H1 (cell line): ENCODE measurements around the gene ZCCHC18. TPM values are rescaled to one million over a fixed set of nuclear protein-coding genes. Genes with fewer than 3 reads are reported as not detected.
A peak's percentile ranks its signal among the peaks of the same experiment; 100 is the strongest.

ENCODE experiments used
- CTCF ChIA-PET: fragments of 300-600 bp; sonication (Branson Sonifier 250); formaldehyde crosslinking; loops from one replicate; lab custom pipeline; 2021; ENCODE audit not compliant: partially characterized antibody; lab: Charles Lee
- POLR2A ChIA-PET: fragments of 300-600 bp; sonication (Branson Sonifier 250); formaldehyde crosslinking; loops from one replicate; lab custom pipeline; 2021; ENCODE audit warnings: inconsistent platforms; ENCODE audit not compliant: partially characterized antibody; lab: Charles Lee
- DNase-seq, 2 experiments: peaks; one replicate each; pipeline versions ENCODE4 v3.0.0 to v3.0.0-alpha.2; 2010 to 2022; ENCODE audit warnings: low spot score in 2 of 2, low read depth in 1 of 2, mixed read lengths in 1 of 2
- FAIRE-seq: peaks from 2 replicates; lab custom pipeline; 2011; peaks lifted over from hg19 to GRCh38; lab: Jason Lieb, UNC
- H2AFZ ChIP-seq: 2 replicates; pipeline ENCODE4 v1.8.1; 2012; ENCODE audit warnings: low read length, inconsistent platforms
- H2AK5ac ChIP-seq: 2 replicates; pipeline ENCODE4 v1.6.1; 2013; ENCODE audit warnings: low read depth, low read length
- H2BK120ac ChIP-seq: replicated peaks from 2 replicates; pipeline ENCODE3; 2013; ENCODE audit warnings: low read depth, low read length, inconsistent platforms
- H2BK12ac ChIP-seq: 2 replicates; pipeline ENCODE4 v1.6.1; 2013; ENCODE audit warnings: low read depth, low read length
- H2BK15ac ChIP-seq: 2 replicates; pipeline ENCODE4 v1.6.1; 2013; ENCODE audit warnings: low read length
- H2BK20ac ChIP-seq: 2 replicates; pipeline ENCODE4 v1.6.1; 2013; ENCODE audit warnings: low read length
- H2BK5ac ChIP-seq: 2 replicates; pipeline ENCODE4 v1.6.1; 2013; ENCODE audit warnings: low read depth, low read length
- H3K14ac ChIP-seq: 2 replicates; pipeline ENCODE4 v1.6.1; 2013; ENCODE audit warnings: inconsistent platforms; ENCODE audit not compliant: insufficient read length
- H3K18ac ChIP-seq: 2 replicates; pipeline ENCODE4 v1.6.1; 2013; ENCODE audit warnings: low read length; ENCODE audit errors: extremely low read depth
- H3K23ac ChIP-seq: 2 replicates; pipeline ENCODE4 v1.6.1; 2013; ENCODE audit warnings: inconsistent platforms; ENCODE audit not compliant: insufficient read length
- H3K23me2 ChIP-seq: 2 replicates; pipeline ENCODE4 v1.6.1; 2013; ENCODE audit warnings: low read depth, low read length
- H3K27ac ChIP-seq: 2 replicates; pipeline ENCODE4 v1.6.1; 2011; ENCODE audit warnings: low read depth, low read length, inconsistent platforms
- H3K27me3 ChIP-seq, 4 experiments: replicated peaks in 1 of 4; 1 replicate in 1 of 4; 2 replicates in 3 of 4; pipeline versions ENCODE4 v1.6.1 to v1.8.1; 2011 to 2013; ENCODE audit warnings: low read length in 3 of 4, mild to moderate bottlenecking in 3 of 4, inconsistent platforms in 2 of 4, mixed read lengths in 2 of 4, moderate library complexity in 1 of 4; ENCODE audit not compliant: control insufficient read depth in 3 of 4, insufficient read depth in 3 of 4; ENCODE audit errors: extremely low read depth in 1 of 4
- H3K36me3 ChIP-seq, 4 experiments: 2 replicates each; pipeline versions ENCODE4 v1.6.1 to v1.8.1; 2011 to 2013; ENCODE audit warnings: mild to moderate bottlenecking in 4 of 4, low read length in 3 of 4, moderate library complexity in 2 of 4, control low read depth in 1 of 4, inconsistent platforms in 1 of 4; ENCODE audit not compliant: insufficient read depth in 4 of 4, control insufficient read depth in 2 of 4
- H3K4ac ChIP-seq: replicated peaks from 2 replicates; pipeline ENCODE3; 2013; ENCODE audit warnings: low read length, low read depth, mixed read lengths, inconsistent platforms; ENCODE audit not compliant: insufficient read length
- H3K4me1 ChIP-seq, 4 experiments: replicated peaks in 1 of 4; 1 replicate in 1 of 4; 2 replicates in 3 of 4; pipeline versions ENCODE4 v1.6.1 to v1.8.1; 2011 to 2013; ENCODE audit warnings: low read length in 3 of 4, inconsistent platforms in 2 of 4, mixed read lengths in 1 of 4; ENCODE audit not compliant: insufficient read depth in 4 of 4, control insufficient read depth in 3 of 4
- H3K4me2 ChIP-seq, 2 experiments: 2 replicates each; pipeline versions ENCODE4 v1.6.1 to v1.8.1; 2011 to 2013; ENCODE audit warnings: low read depth in 2 of 2, low read length in 2 of 2, control low read depth in 1 of 2, inconsistent platforms in 1 of 2, mild to moderate bottlenecking in 1 of 2; ENCODE audit not compliant: insufficient read depth in 1 of 2
- H3K4me3 ChIP-seq, 4 experiments: fragments of 200-600, 300-600 bp in 1 of 4; sonication (generic), shearing (Covaris generic), sonication (Bioruptor Twin) in 1 of 4; 2 replicates each; pipeline versions ENCODE4 v1.5.1 to v1.8.1; 2011 to 2016; ENCODE audit warnings: low read length in 4 of 4, low read depth in 3 of 4, control low read depth in 2 of 4, inconsistent platforms in 2 of 4, mild to moderate bottlenecking in 2 of 4, mixed read lengths in 1 of 4, moderate library complexity in 1 of 4; ENCODE audit not compliant: insufficient read depth in 2 of 4; ENCODE audit errors: extremely low read depth in 1 of 4
- H3K56ac ChIP-seq: replicated peaks from 2 replicates; pipeline ENCODE3; 2013; ENCODE audit warnings: low read depth, mild to moderate bottlenecking, mixed read lengths, low read length, inconsistent platforms; ENCODE audit not compliant: insufficient read length
- H3K79me1 ChIP-seq: 2 replicates; pipeline ENCODE4 v1.6.1; 2013; ENCODE audit warnings: low read depth, low read length, control low read depth
- H3K79me2 ChIP-seq, 2 experiments: 2 replicates each; pipeline versions ENCODE4 v1.6.1 to v1.8.1; 2012 to 2013; ENCODE audit warnings: low read length in 2 of 2, mild to moderate bottlenecking in 2 of 2, inconsistent platforms in 1 of 2; ENCODE audit not compliant: insufficient read depth in 2 of 2, control insufficient read depth in 1 of 2
- H3K9ac ChIP-seq, 4 experiments: replicated peaks in 1 of 4; 1 replicate in 1 of 4; 2 replicates in 3 of 4; pipeline versions ENCODE4 v1.6.1 to v1.8.1; 2011 to 2013; ENCODE audit warnings: low read depth in 3 of 4, low read length in 3 of 4, control low read depth in 2 of 4, mild to moderate bottlenecking in 2 of 4, moderate library complexity in 2 of 4, inconsistent platforms in 1 of 4; ENCODE audit errors: extremely low read depth in 1 of 4
- H3K9me3 ChIP-seq, 2 experiments: 2 replicates each; pipeline versions ENCODE4 v1.6.1 to v1.8.1; 2012 to 2013; ENCODE audit warnings: mild to moderate bottlenecking in 2 of 2, moderate library complexity in 2 of 2, control low read depth in 1 of 2, inconsistent platforms in 1 of 2, low read depth in 1 of 2, low read length in 1 of 2, mixed read lengths in 1 of 2; ENCODE audit not compliant: insufficient read depth in 2 of 2
- H4K20me1 ChIP-seq, 2 experiments: replicated peaks in 1 of 2; 2 replicates each; pipeline versions ENCODE3 to v1.8.1; 2011 to 2013; ENCODE audit warnings: inconsistent platforms in 2 of 2, low read length in 2 of 2, mild to moderate bottlenecking in 1 of 2; ENCODE audit not compliant: insufficient read depth in 2 of 2, control insufficient read depth in 1 of 2
- H4K5ac ChIP-seq: 2 replicates; pipeline ENCODE4 v1.6.1; 2013; ENCODE audit warnings: low read length, low read depth, mixed read lengths, inconsistent platforms; ENCODE audit not compliant: insufficient read length
- H4K8ac ChIP-seq: 2 replicates; pipeline ENCODE4 v1.8.0; 2013; ENCODE audit warnings: mild to moderate bottlenecking, moderate library complexity, low read length, inconsistent platforms; ENCODE audit not compliant: insufficient read depth; ENCODE audit errors: extremely low read depth
- H4K91ac ChIP-seq: replicated peaks from 2 replicates; pipeline ENCODE3; 2013; ENCODE audit warnings: low read length, mixed read lengths, inconsistent platforms; ENCODE audit not compliant: insufficient read length
- SP1 ChIP-seq: IDR thresholded peaks from 2 replicates; pipeline ENCODE4 v1.6.1; 2011; ENCODE audit warnings: low read depth, low read length
- TAF1 ChIP-seq: IDR thresholded peaks from 2 replicates; pipeline ENCODE4 v1.6.1; 2011; ENCODE audit warnings: mild to moderate bottlenecking, low read depth, low read length
- WGBS, 2 experiments: shearing (Covaris generic) in 1 of 2; methylation state at CpG; one replicate each; pipeline versions ENCODE4 v1.1.6 to v1.1.7; 2013 to 2015; ENCODE audit warnings: low lambda C conversion rate in 2 of 2, mixed read lengths in 2 of 2, inconsistent platforms in 1 of 2, low coverage in 1 of 2, missing lambda C conversion rate in 1 of 2; ENCODE audit not compliant: insufficient replicate concordance in 2 of 2, insufficient coverage in 1 of 2, insufficient read length in 1 of 2; ENCODE audit errors: extremely low coverage in 1 of 2, missing lambda C conversion rate in 1 of 2; 5-methylcytosine and 5-hydroxymethylcytosine counted together
- polyA plus RNA-seq, 7 experiments: library from polyadenylated mRNA; depleted of rRNA in 3 of 7; stranded (reverse) in 5 of 7; unstranded in 2 of 7; fragments of >200 nt in 5 of 7; fragments of 200-250 nt in 2 of 7; gene quantifications; 1 replicate in 5 of 7; 2 replicates in 1 of 7; 4 replicates in 1 of 7; pipeline versions ENCODE4 v1.2.1 to v1.2.3, GENCODE V29; 2011 to 2013; ENCODE audit warnings: missing spikeins in 2 of 7, mixed read lengths in 2 of 7
- total RNA-seq: library from RNA; stranded (reverse); fragmentation: NEBNext Ultra II Directional; extraction: Animal tissue kit (Norgen Biotek cat#: 25700); gene quantifications from 2 replicates; pipeline ENCODE4 v1.2.1, GENCODE V29; 2021

Gene ZCCHC18
- total and polyA plus RNA-seq, 2 of the 8 experiments (the other 6 are each of a cell fraction or from before 2014, with no cell fraction given) = 3.7 to 8.8 TPM

DNA sequence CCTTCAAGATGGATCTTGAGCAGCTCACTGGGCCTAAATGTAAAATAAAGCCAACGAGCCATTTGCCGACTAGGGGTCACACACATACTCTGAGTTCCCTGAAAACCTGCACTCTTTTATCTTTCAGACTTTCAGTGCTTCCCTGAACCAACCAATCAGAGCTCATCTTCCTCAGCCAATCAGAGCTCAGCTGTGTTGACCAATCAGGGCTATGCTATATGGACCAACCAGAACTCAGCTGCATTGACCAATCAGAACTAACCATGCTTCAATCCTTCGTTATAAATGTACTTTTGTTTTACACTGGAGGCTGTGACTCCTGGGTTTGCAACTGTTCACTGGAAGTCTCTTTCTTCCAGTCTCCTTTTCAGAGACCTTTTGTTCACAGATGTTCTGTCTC is 25.2 kb downstream of the ZCCHC18 start:
- FAIRE-seq (peak; percentile 50), DNase-seq (no peak)
- Histone ChIP-seq H3K4me1 (no peaks in the 10 kb centered on the region), H3K27ac (no peak overlapping the region), H3K18ac (no peak overlapping the region), H3K4me2 (no peak overlapping the region), H2BK5ac (no peak overlapping the region), H3K14ac (no peak overlapping the region), H3K56ac (no peak overlapping the region), H4K20me1 (no peaks in the 10 kb centered on the region), H3K9me3 (no peaks in the 10 kb centered on the region), H3K23ac (no peak overlapping the region), H2AK5ac (no peak overlapping the region), H2BK15ac (no peak overlapping the region), H4K8ac (no peak overlapping the region), H3K27me3 (no peaks in the 10 kb centered on the region), H3K9ac (no peak overlapping the region), H3K4me3 (no peak overlapping the region), H2BK12ac (no peak overlapping the region), H2AFZ (no peak overlapping the region), H3K79me2 (no peaks in the 10 kb centered on the region), H2BK20ac (no peak overlapping the region), H2BK120ac (no peak overlapping the region), H4K5ac (no peak overlapping the region), H3K4ac (no peak overlapping the region), H3K36me3 (no peaks in the 10 kb centered on the region), H3K23me2 (0 out of 2 replicates have a peak, but pooled peaks cover 2% of the 10 kb centered on the region), H3K79me1 (no peaks in the 10 kb centered on the region), H4K91ac (no peak overlapping the region)
- 86% methylated on average over 3 of the region's 3 CpGs; no CpG with 5 or more reads in 1 of the 2 experiments for WGBS, 2 experiments
- ChIA-PET CTCF (interaction anchor here (0.7 to 3.0 kb wide), 4 partner anchors 12 to 221 kb away, joined by 3 to 10 read pairs (median 4); no protein-coding TSS in a partner anchor), POLR2A (no interaction called here)
- TF ChIP-seq TAF1 (no peak), SP1 (0 out of 2 replicates have a peak, but pooled peaks have one; percentile 7)
